IMR-90 (cell line): ENCODE results near the gene KCNIP3. TPM values are rescaled to one million over a fixed set of nuclear protein-coding genes. Genes with fewer than 3 reads are reported as not detected.

Source experiments
- ATAC-seq: fragments of 200-7000 bp; cut with Tn5 transposase; 2 replicates; pipeline ENCODE4 v1.9.1; 2020; ENCODE audit warnings: low read depth, mild to moderate bottlenecking, moderate library complexity
- BruUV-seq: library from RNA; stranded (reverse); fragments of 400-500 nt; replicated peaks from 2 replicates; lab custom pipeline; 2021; lab: Mats Ljungman, UMichigan
- CTCF ChIA-PET: fragments of 300-600 bp; formaldehyde crosslinking; extraction: SDS; loops from one replicate; lab custom pipeline; 2021; ENCODE audit warnings: antibody characterized with exemption; lab: Yijun Ruan, JAX
- POLR2A ChIA-PET: fragments of 300-600 bp; sonication (Branson Sonifier 250); formaldehyde crosslinking; loops from one replicate; lab custom pipeline; 2022; ENCODE audit warnings: antibody characterized with exemption; ENCODE audit not compliant: unreplicated experiment; lab: Charles Lee
- DNase-seq: peaks from one replicate; pipeline ENCODE4 v3.0.0; 2013
- H2AFZ ChIP-seq: replicated peaks from 2 replicates; pipeline ENCODE3; 2013; ENCODE audit warnings: low read length, mild to moderate bottlenecking; ENCODE audit not compliant: poor library complexity
- H2AK5ac ChIP-seq: 2 replicates; pipeline ENCODE4 v1.6.1; 2013; ENCODE audit warnings: low read depth, low read length, inconsistent platforms
- H2AK9ac ChIP-seq: replicated peaks from 2 replicates; pipeline ENCODE3; 2013; ENCODE audit warnings: mild to moderate bottlenecking, low read depth, low read length, moderate library complexity; ENCODE audit not compliant: poor library complexity
- H2BK120ac ChIP-seq: 2 replicates; pipeline ENCODE4 v1.6.1; 2013; ENCODE audit warnings: low read depth, low read length, inconsistent platforms
- H2BK15ac ChIP-seq: 3 replicates; pipeline ENCODE4 v1.6.1; 2013; ENCODE audit warnings: low read depth, low read length, inconsistent platforms
- H2BK20ac ChIP-seq: 2 replicates; pipeline ENCODE4 v1.6.1; 2013; ENCODE audit warnings: low read depth, mild to moderate bottlenecking, inconsistent platforms, low read length, moderate library complexity
- H2BK5ac ChIP-seq: 2 replicates; pipeline ENCODE4 v1.6.1; 2013; ENCODE audit warnings: mild to moderate bottlenecking, low read depth, low read length, inconsistent platforms; ENCODE audit not compliant: poor library complexity, severe bottlenecking
- H3K14ac ChIP-seq: replicated peaks from 2 replicates; pipeline ENCODE4 v1.6.1; 2013; ENCODE audit warnings: low read depth, low read length, inconsistent platforms
- H3K18ac ChIP-seq: 2 replicates; pipeline ENCODE4 v1.6.1; 2013; ENCODE audit warnings: low read depth, low read length, control low read depth
- H3K23ac ChIP-seq: 2 replicates; pipeline ENCODE4 v1.6.1; 2013; ENCODE audit warnings: low read depth, low read length, inconsistent platforms
- H3K27ac ChIP-seq: 2 replicates; pipeline ENCODE4 v1.5.1; 2013; ENCODE audit warnings: mild to moderate bottlenecking, control low read depth, low read length; ENCODE audit not compliant: insufficient read depth
- H3K27me3 ChIP-seq: 2 replicates; pipeline ENCODE4 v1.6.1; 2013; ENCODE audit warnings: low read length; ENCODE audit not compliant: control insufficient read depth, insufficient read depth
- H3K36me3 ChIP-seq: 2 replicates; pipeline ENCODE4 v1.6.1; 2013; ENCODE audit warnings: low read length, mixed read lengths; ENCODE audit not compliant: control insufficient read depth, insufficient read depth
- H3K4ac ChIP-seq: 2 replicates; pipeline ENCODE4 v1.6.1; 2013; ENCODE audit warnings: low read depth, low read length, inconsistent platforms
- H3K4me1 ChIP-seq: 2 replicates; pipeline ENCODE4 v1.6.1; 2013; ENCODE audit warnings: low read length, mixed read lengths; ENCODE audit not compliant: control insufficient read depth, insufficient read depth
- H3K4me2 ChIP-seq: 2 replicates; pipeline ENCODE4 v1.6.1; 2013; ENCODE audit warnings: low read depth, mild to moderate bottlenecking, control low read depth, low read length, moderate library complexity
- H3K4me3 ChIP-seq: 2 replicates; pipeline ENCODE4 v1.5.1; 2013; ENCODE audit warnings: low read depth, mild to moderate bottlenecking, control low read depth, low read length, moderate library complexity; ENCODE audit not compliant: insufficient read depth
- H3K56ac ChIP-seq: 2 replicates; pipeline ENCODE4 v1.6.1; 2013; ENCODE audit warnings: low read length, inconsistent platforms; ENCODE audit not compliant: insufficient read depth; ENCODE audit errors: extremely low read depth
- H3K79me1 ChIP-seq, 2 experiments: 2 replicates each; pipeline ENCODE4 v1.6.1; 2013; ENCODE audit warnings: low read length in 2 of 2, inconsistent platforms in 1 of 2, low read depth in 1 of 2
- H3K9ac ChIP-seq: 2 replicates; pipeline ENCODE4 v1.6.1; 2013; ENCODE audit warnings: low read depth, low read length, control low read depth
- H3K9me1 ChIP-seq: 2 replicates; pipeline ENCODE4 v1.6.1; 2013; ENCODE audit warnings: low read length, inconsistent platforms; ENCODE audit not compliant: insufficient read depth
- H3K9me3 ChIP-seq: 2 replicates; pipeline ENCODE4 v1.6.1; 2013; ENCODE audit warnings: low read length; ENCODE audit not compliant: control insufficient read depth, insufficient read depth
- H4K20me1 ChIP-seq: 2 replicates; pipeline ENCODE4 v1.6.1; 2013; ENCODE audit warnings: low read length, inconsistent platforms; ENCODE audit not compliant: insufficient read depth
- H4K5ac ChIP-seq: 2 replicates; pipeline ENCODE4 v1.6.1; 2013; ENCODE audit warnings: mild to moderate bottlenecking, low read depth, low read length, control low read depth
- H4K8ac ChIP-seq, 2 experiments: 2 replicates each; pipeline ENCODE4 v1.6.1; 2013; ENCODE audit warnings: low read depth in 2 of 2, low read length in 2 of 2, control low read depth in 1 of 2, inconsistent platforms in 1 of 2
- H4K91ac ChIP-seq: 2 replicates; pipeline ENCODE4 v1.6.1; 2013; ENCODE audit warnings: low read depth, low read length, inconsistent platforms; ENCODE audit not compliant: insufficient read depth
- MAFK ChIP-seq: IDR thresholded peaks from 2 replicates; pipeline ENCODE4 v1.6.1; 2012; ENCODE audit warnings: low read depth, low read length, improper control_type of control experiment
- MAZ ChIP-seq: IDR thresholded peaks from 2 replicates; pipeline ENCODE4 v1.6.1; 2012; ENCODE audit warnings: low read depth, mild to moderate bottlenecking, low read length, improper control_type of control experiment, moderate library complexity, borderline replicate concordance
- MXI1 ChIP-seq: IDR thresholded peaks from 2 replicates; pipeline ENCODE4 v1.6.1; 2012; ENCODE audit warnings: low read depth, mild to moderate bottlenecking, low read length, moderate library complexity, borderline replicate concordance
- RAD21 ChIP-seq: IDR thresholded peaks from 2 replicates; pipeline ENCODE4 v1.6.1; 2012; ENCODE audit warnings: low read length, improper control_type of control experiment
- SMC3 ChIP-seq: fragments of 150-350 bp; IDR thresholded peaks from 2 replicates; pipeline ENCODE4 v1.6.1; 2016; ENCODE audit warnings: low read depth, mild to moderate bottlenecking, antibody characterized with exemption, low read length, moderate library complexity
- WGBS, 2 experiments: methylation state at CpG; one replicate each; pipeline versions ENCODE4 v1.1.5 to v1.1.7; 2013; ENCODE audit warnings: missing lambda C conversion rate in 2 of 2; ENCODE audit not compliant: insufficient read length in 1 of 2; ENCODE audit errors: extremely low coverage in 2 of 2; 5-methylcytosine and 5-hydroxymethylcytosine counted together
- dilution Hi-C: fragments of 300-500 bp; cut with HindIII; formaldehyde crosslinking; loops from one replicate; pipeline ENCODE4 v1.14.3; 2018; ENCODE audit warnings: low sequenced_read_pairs; ENCODE audit not compliant: unreplicated experiment
- in situ Hi-C: fragments of 300-500 bp; cut with MboI; formaldehyde crosslinking; loops from 3 replicates; pipeline ENCODE4 v1.14.3; 2019; ENCODE audit warnings: low sequenced_read_pairs, inconsistent platforms, mixed read lengths
- intact Hi-C: fragments of 100-400 bp; cut with micrococcal nuclease; formaldehyde crosslinking; loops from 2 replicates; pipeline ENCODE4 v1.10.0; 2022
- polyA plus RNA-seq, 3 experiments: library from polyadenylated mRNA; depleted of rRNA; stranded (reverse); fragments of >200 nt; gene quantifications; 2 replicates each; pipeline ENCODE4 v1.2.3, GENCODE V29; 2012; ENCODE audit warnings: low replicate concordance in 1 of 3
- total RNA-seq: library from RNA; depleted of rRNA; stranded (reverse); fragments of >200 nt; gene quantifications from 2 replicates; pipeline ENCODE4 v1.2.3, GENCODE V29; 2012

Gene KCNIP3
- total and polyA plus RNA-seq, 2 of the 4 experiments (the other 2 are of a cell fraction) = 0.72 to 1.4 TPM

- TF ChIP-seq SMC3 = no peak
Observed at GRCh38 chr2:95347681-95348608, 50.8 kb downstream of the KCNIP3 start (continued).

GRCh38 chr2:95348609-95349567 lies 51.7 kb downstream of the KCNIP3 start:
- Histone ChIP-seq H3K27me3 (peaks cover 5% of the 10 kb centered on the region), H3K9me3 (no peaks in the 10 kb centered on the region), H3K4me2 (no peak overlapping the region), H3K4me1 (peaks cover 3% of the 10 kb centered on the region; the same call in 1 of the 2 replicates), H4K8ac (no peak overlapping the region), H3K18ac (no peak overlapping the region), H3K4me3 (no peak overlapping the region), H2BK5ac (no peak overlapping the region), H3K23ac (no peak overlapping the region), H2AK9ac (no peak overlapping the region), H3K27ac (no peak overlapping the region), H3K4ac (no peak overlapping the region), H3K56ac (no peak overlapping the region), H3K14ac (no peak overlapping the region), H3K79me1 (no peaks in the 10 kb centered on the region), H3K36me3 (no peaks in the 10 kb centered on the region), H2BK20ac (no peak overlapping the region), H2BK120ac (no peak overlapping the region), H3K9ac (no peak overlapping the region), H2AFZ (no peak overlapping the region), H3K9me1 (no peaks in the 10 kb centered on the region), H4K91ac (no peak overlapping the region), H4K5ac (no peak overlapping the region), H2BK15ac (no peak overlapping the region), H4K20me1 (no peaks in the 10 kb centered on the region), H2AK5ac (no peak overlapping the region)
- DNase-seq (peak; percentile 43), ATAC-seq (no peak)
- TF ChIP-seq MAFK = no peak
- TF ChIP-seq RAD21 = no peak
- TF ChIP-seq MAZ = peak; percentile 28; the same call in 1 of the 2 replicates
- TF ChIP-seq MXI1 = no peak
- ChIA-PET POLR2A (no interaction called here), CTCF (interaction anchor here (0.9 kb wide), 1 partner anchor 10 kb away, joined by 5 read pairs; no protein-coding TSS in a partner anchor)
- dilution Hi-C loops = no loop called here
- BruUV-seq = no TSS peak
- in situ Hi-C loops = no loop called here
- intact Hi-C loops = loop anchor here (5.0 kb wide), 2 partner anchors 227 to 378 kb away; partner anchors contain the start of gene MRPS5
- WGBS, 2 experiments = 20% methylated on average over 1 of the region's 12 CpGs; no CpG with 5 or more reads in 1 of the 2 experiments
